HL-60/S4 treated with retinoic acid at 250 ng/mL for 4 days and 3 days (cell line): ENCODE results near the gene TMEM235.
"Not testable (repeated sequence)": the region's sequence is repeated elsewhere in the genome, so short reads cannot be mapped to it uniquely, and the experiment has no call there.

ENCODE experiments used
- in situ Hi-C: fragments of 300-500 bp; cut with MboI; formaldehyde crosslinking; loops from 2 replicates; pipeline ENCODE4 v1.7.0; 2022; ENCODE audit warnings: low sequenced_read_pairs

TMEM235 gene

DNA sequence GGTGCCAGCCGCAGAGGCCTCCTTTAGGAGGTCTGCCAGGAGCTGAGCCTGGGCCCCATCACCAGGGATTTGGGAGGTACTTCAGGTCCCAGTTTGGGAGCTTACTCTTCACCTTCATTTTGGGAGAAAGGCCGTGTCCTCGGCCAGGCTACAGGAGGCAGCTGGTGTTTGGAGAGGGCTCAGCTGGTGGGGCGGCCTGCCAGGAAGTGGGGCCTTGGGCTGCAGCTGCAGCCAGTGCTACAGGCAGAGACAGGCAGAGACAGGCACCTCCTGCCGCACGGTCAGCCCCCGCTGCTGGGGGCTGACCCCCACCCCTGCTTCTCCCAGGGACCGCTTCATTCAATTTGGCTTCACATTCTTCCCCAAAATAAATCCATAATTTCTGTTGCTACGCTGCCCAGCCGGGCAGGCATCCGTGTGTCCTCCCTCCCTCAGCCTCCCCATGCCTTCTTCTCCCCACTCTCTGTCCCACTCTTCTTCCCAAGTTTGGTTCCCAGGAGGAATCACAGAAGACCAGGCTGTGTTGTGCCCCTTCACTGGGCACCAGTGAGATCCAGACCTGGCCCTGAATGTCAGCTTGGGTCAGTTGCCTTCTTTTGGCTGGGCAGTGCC is 6.1 kb downstream of the TMEM235 start:
- in situ Hi-C loops, result no loop called here

DNA sequence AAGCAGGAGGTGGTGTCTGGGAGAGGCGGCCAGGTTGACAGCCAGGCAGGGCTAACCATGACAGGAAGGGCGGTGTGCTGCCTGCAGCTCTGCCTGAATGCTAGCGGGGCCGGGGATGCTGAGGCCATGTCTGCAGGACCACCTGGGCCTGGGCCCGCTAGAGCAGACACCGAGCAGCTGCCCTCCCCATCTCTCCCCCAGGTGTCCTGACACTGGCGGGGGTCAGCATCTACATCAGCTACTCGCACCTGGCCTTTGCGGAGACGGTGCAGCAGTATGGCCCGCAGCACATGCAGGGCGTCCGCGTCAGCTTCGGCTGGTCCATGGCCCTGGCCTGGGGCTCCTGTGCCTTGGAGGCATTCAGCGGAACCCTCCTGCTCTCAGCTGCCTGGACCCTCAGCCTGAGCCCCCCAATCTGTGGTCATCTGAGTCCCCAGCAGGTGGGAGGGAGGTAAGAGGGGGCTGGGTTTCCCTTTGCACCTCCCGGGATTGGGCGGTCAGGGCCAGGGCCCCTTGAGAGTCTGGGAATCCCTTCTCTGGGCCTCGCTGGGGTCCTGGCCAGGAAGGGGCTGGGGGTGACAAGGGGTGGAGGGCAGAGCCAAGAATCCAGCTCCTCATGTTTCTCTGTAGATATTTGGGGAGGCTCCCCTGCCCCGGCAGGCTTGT is 7.5 kb downstream of the TMEM235 start:
- in situ Hi-C loops, result no loop called here

DNA sequence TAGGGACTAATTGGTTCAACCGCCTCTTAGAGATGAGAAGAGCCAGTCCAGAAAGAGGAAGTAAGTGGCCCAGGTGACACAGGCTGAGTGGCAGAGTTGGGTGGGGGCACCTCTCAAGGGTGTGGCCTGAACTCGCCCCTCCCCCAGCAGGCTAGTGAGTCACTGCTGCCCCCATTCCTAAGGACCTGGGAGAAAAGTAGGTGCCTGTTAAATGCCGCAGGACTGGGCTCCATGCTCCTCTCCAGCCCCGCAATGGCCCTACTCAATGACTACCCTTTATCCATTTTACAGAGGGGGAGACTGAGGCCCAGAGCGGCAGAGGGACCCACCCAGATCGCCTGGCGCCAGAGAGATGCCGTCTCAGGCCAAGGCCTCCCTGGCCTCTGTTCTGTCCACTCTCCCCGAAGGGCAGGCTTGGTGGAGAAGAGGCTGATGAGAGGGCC is 8.1 kb downstream of the TMEM235 start:
- in situ Hi-C loops, result no loop called here

DNA sequence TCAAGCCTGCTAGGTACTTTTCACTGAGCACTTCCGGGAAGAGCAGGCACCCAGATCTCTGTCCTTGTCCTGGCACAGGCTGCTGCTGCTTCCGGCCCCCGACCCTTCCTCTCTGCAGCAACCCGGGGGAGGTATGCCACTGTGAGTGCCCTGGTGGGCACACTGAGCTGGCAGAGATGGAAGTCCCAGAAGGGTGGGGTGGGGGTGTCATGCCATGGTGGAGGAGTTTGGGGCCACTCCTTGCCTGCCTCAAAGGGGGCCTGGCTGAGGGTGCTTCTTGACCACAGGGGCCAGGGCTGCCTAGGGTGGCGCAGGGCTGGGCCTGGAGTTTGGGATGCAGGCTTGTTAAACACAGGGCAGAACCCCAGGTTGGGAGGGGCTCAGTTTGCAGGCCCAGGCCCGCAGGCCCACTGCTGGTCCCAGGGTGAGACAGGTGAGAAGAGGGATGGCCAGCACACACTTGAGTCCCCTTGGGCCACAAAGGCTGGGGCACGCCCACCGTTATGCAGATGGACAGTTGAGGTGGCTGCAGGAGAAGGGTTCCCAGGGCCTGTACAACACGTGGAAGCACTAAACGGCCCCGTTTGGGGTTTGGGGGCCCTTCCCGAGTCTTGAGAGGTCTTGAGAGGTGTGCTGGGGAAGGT is 8.7 kb downstream of the TMEM235 start:
- in situ Hi-C loops, result no loop called here

GRCh38 chr17:78240839-78241238 is 9.4 kb downstream of the TMEM235 start:
- in situ Hi-C loops, result no loop called here

GRCh38 chr17:78241277-78242023 is 10.0 kb downstream of the TMEM235 start:
- in situ Hi-C loops, result no loop called here

DNA sequence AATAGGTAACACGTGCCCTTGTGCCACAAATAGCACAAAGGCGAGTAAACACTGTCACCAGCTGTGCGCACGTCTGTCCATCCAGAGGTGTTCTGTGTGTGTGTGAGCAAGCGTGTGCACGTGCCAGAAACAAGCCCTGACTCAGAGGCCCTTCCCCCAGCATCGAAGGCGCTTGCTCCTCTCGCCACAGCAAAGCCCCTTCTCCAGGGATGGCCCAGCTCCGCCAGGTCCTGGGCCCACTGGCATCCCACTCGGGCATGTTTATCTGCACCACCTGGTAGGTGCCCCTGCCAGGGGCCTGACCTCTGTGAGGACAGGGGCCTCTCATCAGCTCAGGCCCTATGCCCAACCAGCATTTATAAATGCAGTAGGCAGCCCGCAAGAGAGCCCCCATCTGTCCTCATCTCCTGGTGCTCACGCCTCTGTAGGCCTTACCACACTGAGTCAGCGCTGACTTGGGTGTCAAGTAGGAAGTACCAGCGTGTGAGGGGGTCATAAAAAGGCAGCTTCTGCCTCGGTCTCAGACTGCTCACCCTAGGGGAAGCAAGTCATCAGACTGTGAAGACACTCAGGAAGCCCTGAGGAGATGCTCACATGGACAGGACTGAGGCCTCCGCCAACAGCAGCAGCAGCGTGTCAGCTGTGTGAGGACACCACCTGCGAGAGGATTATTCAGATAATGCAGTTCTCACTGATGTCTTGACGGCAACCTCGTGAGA is 10.8 kb downstream of the TMEM235 start:
- in situ Hi-C loops, result no loop called here

GRCh38 chr17:78247304-78247703 is 15.9 kb downstream of the TMEM235 start:
- in situ Hi-C loops, result no loop called here

DNA sequence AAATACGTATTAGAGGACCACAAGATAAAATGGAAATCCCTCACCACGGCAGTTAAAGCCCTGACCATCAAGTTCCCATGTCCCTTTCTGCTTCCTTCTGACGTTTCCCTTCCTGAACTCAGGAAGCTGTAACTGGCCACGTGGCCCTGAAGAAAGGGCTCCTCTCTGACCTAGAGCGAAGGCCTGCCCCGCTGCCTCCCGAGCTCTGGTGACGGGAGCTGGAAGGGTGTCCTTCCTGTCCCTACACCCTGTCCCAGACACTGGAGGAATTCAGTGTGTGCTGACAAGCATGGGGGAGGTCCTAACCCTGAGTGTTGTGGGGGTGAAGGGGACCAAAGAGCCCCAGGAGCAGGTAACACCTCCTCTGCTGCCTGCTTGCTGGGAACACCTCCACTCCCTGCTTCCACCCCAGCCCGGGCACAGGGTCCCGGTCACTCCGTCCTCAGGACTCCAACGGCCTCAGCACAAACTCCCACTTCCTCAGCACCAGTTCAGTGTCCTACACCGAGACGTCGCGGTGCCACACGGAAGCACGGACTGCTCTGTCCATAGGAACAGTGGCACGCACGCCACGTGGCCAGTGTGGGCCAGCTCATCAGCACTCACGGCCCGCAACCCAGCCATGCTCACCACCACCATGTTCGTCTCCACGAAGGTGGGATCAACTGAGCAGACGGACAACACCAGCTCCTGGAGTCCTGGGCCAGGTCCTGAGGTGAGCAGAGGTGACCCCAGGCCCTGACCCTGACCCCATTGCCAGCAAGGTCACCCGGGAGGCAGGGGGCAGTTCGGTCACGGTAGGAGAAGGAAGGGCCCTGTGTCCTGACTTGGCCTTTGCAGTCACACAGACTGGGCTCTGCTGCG is 16.9 kb downstream of the TMEM235 start:
- in situ Hi-C loops, result no loop called here

- in situ Hi-C loops, result no loop called here
Observed at GRCh38 chr17:78249074-78249817, 17.8 kb downstream of the TMEM235 start.

- in situ Hi-C loops, result no loop called here
Observed at GRCh38 chr17:78249818-78250806, 18.7 kb downstream of the TMEM235 start.

DNA sequence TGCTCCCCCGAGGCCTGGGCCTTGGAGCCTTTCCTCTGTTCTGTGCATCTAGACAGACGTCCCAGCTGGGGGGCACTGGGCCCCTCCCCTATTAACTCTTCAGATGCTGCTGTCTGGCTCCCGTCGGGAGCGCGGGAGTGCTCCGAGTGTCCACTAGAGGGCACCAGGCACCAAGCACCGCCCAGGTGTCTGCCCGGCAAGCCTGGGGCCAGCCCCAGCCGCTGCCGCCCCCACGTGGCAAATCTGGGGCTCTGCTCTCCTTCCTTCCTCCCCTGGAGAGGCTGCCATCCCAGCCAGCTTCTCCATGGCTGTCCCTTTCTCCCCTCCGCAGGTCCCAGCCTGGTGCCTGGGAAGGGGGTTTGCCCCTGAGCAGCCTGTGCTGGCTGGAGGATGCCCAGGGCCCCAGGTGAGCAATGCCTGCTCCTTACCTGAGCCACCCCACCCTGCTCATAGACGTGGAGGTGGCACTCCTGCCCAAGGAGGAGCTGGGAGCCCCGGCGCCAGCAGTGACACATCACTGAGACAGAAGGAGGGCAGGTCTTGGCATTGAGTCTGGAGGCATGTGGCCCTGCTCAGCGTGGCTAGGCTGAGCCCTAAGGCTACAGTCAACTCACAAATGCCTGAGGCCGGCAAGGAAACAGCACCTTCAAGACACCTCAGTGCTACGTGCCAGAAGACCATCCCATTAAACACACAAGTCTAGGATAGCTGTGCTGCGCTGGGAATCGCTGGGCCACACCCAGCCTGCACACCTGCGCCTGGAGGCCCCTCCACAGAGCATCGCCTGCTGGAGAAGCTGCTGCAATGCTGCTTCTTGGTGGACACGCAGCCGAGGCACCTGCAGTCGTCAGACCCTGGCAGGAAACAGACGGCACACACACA is 19.7 kb downstream of the TMEM235 start:
- in situ Hi-C loops, result no loop called here

GRCh38 chr17:78251773-78252103 is 20.3 kb downstream of the TMEM235 start:
- in situ Hi-C loops, result no loop called here

DNA sequence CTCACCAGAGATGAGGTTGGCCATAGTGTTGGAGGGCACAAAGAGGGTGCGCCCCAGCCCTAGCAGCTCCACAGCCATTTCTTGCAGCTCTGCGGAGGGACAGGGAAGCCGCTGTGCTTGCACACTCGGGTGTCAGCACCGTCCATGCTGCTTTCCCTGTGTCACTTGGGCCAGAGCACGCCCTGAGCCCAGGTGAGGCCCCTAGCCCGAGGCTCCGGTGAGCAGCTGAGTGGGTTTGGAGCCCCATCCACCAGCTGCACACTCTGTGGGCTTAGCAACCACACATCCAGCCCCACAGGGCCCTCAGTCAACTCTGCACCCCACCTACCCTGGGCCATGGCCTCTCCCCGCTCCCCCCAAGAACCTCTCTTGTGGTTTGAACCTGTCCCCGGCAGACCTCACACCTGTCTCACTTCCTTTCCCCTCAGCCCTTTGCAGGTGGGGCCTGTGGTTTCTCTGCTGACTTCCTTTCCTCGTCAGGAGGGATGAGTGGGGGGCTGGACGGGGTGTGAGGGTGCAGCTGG is 20.7 kb downstream of the TMEM235 start:
- in situ Hi-C loops, result no loop called here

- in situ Hi-C loops, result no loop called here
Observed at GRCh38 chr17:78252701-78253635, 21.5 kb downstream of the TMEM235 start.

- in situ Hi-C loops, result not testable (repeated sequence)
Observed at GRCh38 chr17:78253636-78253945, 22.2 kb downstream of the TMEM235 start.
